Erythroblast (primary cell): Measurements from ENCODE around the gene LAG3.

Source experiments
- GATA1 ChIP-seq: IDR thresholded peaks from 2 replicates; pipeline ENCODE4 v1.6.1; 2011; ENCODE audit warnings: low read depth, mild to moderate bottlenecking, control low read depth, low read length, moderate library complexity
- POLR2A ChIP-seq: IDR thresholded peaks from 2 replicates; pipeline ENCODE4 v1.6.1; 2011; ENCODE audit warnings: mild to moderate bottlenecking, low read length

DNA sequence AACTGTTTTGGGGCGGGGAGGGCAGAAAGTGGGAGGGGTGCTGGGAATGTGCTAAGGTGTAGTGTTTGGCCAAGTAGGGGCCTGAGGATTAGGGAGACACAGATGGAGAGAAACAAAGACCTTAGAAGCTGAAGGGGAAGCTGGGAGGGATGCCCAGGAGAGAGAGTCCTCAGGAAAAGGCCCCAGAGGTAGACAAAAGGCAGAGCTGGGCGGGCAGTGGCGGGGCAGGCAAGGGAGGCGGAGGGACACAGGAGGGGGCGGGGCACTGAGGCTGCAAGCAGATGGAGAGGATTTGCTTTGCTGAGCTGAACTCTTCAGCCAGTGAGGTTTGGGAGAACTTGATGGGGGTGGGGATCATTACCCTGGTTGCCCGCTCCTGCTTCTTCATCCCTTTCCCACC, 3.3 kb upstream of the LAG3 start:
- TF ChIP-seq POLR2A (no peak), GATA1 (no peak)
